Occipital lobe (tissue), 2 donors: Measurements from ENCODE around the gene CUBN. TPM values are rescaled to one million over a fixed set of nuclear protein-coding genes. Genes with fewer than 3 reads are reported as not detected.

ENCODE experiments used
- DNase-seq: peaks from one replicate; lab custom pipeline; 2025; lab: John Stamatoyannopoulos, UW
- total RNA-seq: library from RNA; depleted of rRNA; stranded (reverse); fragments of >200 nt; gene quantifications from one replicate; pipeline ENCODE4 v1.2.3, GENCODE V29; 2014

Gene CUBN
- total RNA-seq, 1 donor from 2014 or later, result 2.3 TPM

DNA sequence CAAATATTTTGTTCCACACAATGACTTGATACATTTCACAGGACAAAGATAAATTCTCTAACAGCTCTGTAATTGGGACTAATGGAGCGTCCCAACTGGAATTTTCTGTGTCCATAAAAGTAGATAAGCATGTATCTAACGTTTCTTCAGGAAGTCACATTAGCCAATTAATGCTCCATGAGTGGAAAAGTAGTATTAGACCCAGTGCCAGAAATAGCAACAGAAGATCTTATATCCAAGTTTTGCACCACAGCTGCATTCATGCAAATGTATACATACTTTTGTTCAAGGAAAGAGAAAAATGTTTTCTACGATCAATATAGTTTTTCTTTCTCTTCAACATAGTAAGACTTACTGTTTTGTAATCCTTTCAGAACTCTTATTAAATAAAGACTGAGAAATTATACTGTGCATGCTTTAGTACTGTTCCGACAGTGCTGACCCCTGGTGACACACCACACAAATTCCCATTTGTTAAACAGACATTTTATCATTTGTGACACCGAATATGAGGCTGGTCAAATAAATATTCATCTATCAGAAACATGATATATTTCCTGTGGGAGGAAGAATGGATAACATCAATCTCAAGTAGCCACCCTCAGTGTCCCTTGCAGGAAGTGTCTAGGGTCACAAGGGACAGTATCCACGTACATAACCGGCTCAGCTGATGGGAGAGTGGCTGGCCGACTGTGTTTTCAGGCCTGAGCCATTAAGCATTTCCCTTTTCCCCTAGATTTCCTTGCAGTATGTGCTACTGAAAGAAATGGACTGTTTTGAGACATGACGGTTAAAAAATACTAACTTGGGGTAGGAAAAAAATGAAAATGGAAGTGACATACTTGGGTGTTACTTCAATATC, 210.3 kb downstream of the CUBN start:
- DNase-seq, result no peak

DNA sequence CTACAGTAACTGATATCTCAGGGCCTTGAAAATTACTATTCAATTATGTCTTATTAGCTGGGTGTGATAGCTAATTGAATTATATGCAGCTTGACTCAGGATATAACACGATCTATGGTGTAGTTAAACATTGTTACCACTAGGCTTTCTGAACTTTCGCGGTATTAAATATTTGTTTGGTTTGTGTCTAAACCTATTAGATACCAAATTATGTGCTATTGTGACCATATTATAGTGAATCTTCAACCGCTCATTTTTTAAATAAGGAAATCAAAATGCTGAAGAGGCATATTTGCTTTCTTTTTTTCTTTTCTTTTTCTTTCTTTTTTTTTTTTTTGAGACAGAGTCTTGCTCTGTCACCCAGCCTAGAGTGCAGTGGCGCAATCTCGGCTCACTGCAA, 213.1 kb downstream of the CUBN start:
- no peak for DNase-seq

DNA sequence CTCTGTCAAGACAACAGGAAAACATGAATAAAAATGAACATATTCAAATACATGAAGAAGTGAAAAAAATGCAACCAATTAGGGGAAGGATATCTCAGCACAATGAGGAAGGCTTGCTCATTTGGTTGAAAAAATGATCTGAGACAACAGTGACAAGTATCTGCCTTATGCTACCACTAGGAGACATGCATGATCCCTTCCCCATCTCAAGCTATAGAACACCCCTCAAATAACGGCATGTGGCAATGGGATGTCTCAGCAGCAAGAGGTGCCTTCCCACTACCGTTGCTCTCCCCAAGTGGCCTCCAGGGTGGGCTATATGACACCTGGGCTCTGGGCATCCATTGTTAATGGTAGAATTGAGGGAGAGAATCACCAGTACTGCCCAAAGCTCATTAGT, 214.3 kb downstream of the CUBN start:
- DNase-seq, result no peak

DNA sequence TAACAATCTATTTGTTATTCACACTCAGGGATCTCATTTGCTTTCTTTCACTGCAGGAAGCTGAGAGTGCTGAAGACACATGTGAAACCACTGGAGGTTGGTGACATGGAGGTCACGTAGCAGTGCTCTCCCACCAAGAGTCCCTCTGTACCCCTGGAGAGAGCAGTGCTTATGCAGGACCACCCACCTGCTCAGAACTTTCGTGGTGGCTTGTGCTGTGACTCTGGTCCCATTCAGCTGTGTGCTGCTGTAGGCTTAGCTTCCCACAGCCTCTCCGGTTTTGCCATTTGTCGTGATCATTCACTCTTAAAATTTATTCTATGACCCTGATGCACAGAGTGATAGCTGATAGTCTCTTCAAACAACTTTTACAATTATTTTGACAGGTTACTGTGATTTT, 216.3 kb downstream of the CUBN start:
- DNase-seq, result no peak

- no peak for DNase-seq
These were observed 218.8 kb downstream of the CUBN start for GRCh38 chr10:16910793-16911164.

GRCh38 chr10:16909961-16910792, 219.4 kb downstream of the CUBN start:
- DNase-seq, result no peak

GRCh38 chr10:16909271-16909767, 220.3 kb downstream of the CUBN start:
- no peak for DNase-seq

GRCh38 chr10:16907687-16908086, 221.9 kb downstream of the CUBN start:
- no peak for DNase-seq

GRCh38 chr10:16905320-16905719, 224.3 kb downstream of the CUBN start:
- DNase-seq, result no peak

DNA sequence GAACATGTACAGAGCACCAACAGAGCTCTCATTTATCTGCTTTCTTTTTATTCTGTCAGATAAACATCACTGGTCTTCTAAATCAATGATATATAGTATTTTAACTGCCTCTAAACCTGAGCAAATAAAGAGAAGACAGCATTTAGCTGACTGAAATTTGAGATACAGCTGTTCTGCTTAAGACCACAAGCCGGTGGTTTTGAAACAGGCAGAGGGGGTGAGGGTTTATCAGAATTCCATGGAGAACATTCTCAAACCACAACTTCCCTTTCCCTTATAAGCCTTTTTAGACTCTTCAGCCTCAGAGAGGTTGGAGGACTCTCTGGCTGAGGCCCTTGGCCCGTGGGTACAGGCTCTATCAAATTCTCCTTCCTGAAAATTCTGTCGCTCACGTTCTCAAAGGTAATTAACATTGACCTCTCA, 225.0 kb downstream of the CUBN start:
- no peak for DNase-seq

DNA sequence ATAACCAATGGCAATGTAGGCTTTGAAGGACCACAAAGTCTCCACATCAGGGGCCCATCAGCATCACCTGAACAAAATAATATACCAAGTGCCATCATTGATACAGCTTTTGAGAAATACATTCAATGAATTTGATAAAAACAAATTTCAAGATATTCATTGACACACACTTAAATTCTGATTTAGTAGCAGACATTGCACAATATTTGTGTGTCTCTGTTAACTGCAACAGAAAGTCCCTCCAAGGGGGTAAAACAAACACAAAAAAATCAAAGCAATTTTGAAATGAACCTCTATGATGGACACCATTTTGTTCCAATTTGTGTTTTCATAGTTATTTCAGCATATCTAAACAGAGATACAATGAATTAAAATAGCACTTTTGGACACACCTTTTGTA, 225.6 kb downstream of the CUBN start:
- DNase-seq, result no peak

DNA sequence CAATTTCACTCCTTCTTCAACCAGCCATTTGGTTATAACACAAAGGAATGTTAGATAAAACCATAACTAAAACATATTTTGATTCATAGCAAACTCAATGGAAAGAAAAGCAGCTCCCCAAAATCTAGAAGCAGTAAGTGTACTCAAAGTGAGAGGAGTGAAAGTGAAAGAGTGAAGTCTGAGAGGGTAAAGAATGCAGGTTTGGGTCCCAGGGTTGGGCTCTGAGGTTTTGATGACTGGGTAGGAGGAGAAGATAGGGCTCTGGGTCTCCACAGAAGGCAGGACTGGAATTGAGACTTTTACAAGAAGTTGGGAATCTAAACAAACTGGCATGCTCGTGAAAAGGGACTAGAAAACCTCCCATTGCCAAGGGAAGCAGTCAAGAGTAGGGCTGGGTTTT, 227.0 kb downstream of the CUBN start:
- DNase-seq, result no peak

DNA sequence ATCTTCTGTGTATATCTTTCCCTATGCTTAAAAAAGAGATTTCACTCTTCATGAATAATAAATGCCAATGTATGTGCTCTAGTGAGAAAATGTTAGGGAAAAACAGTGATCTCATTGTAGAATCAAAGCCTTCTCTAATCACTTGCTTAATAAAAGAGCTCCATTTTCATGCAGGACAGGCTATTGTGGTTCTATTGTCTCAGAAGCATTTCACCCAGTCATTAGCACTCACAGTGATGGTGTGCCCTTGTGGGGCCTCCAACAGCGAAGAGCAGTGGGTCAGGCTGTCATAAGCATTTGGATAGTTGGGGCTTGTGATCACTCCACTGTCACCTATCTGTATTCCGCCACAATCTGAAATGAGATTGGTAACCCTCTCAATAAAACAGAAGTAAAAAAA, 228.5 kb downstream of the CUBN start:
- no peak for DNase-seq

DNA sequence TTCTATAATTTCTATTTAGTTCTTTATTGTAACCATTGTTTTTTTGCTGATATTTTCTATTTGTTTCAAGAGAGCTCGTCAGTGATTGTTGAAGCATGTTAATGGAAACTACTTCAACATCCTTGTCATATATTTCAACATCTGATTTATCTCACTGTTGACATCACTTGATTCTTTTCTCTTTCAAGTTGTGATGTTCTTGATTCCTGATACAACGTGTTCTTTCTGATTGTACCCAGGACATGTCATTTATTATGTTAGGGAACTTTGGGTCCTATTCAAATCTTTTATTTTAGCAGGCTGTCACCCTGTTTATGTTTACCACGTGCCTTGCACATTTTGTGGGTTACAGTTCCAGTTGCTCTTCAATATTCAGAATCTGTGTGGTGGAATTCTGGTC, 232.6 kb downstream of the CUBN start:
- DNase-seq, result no peak

DNA sequence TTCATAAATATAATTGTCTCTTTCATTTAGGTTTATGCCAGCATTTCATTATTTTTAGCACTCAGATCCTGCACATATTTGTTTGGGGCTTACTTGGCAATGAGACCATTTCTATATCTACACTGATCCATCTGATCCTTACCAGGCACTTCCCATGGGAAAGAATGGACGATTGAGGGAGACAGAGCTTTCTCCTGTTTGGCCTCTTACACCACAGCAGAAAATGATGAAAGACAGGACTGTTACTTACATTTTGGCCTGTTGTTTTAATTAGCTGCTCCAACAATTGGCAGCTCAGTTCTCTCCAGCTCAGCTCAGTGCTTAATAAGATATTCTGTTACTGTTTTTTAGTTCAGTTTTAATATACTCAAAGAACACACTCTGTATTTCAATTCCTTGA, 234.8 kb downstream of the CUBN start:
- DNase-seq, result no peak

GRCh38 chr10:16893664-16894063, 235.9 kb downstream of the CUBN start:
- no peak for DNase-seq

GRCh38 chr10:16891375-16892313, 238.0 kb downstream of the CUBN start:
- no peak for DNase-seq

GRCh38 chr10:16890691-16891090, 238.9 kb downstream of the CUBN start:
- DNase-seq, result no peak

DNA sequence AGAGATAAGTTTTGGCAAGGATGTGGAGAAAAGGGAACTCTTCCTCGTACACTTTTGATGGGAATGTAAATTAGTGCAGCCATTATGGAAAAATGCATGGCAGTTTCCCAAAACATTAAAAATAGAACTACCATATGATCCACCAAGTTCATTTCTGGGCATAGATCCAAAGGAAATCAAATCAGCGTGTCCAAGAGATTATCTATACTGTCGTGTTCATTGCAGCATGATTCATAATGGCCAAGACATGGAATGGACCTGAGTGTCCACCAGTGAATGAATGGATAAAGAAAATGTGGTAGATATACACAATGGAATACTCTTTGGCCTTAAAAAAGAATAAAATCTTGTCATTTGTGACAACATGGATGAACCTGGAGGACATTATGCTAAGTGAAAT, 242.0 kb downstream of the CUBN start:
- DNase-seq, result no peak

GRCh38 chr10:16886031-16886430, 243.6 kb downstream of the CUBN start:
- no peak for DNase-seq

- DNase-seq, result no peak
These were observed 245.1 kb downstream of the CUBN start for GRCh38 chr10:16884497-16884896.
